K562 (cell line): ENCODE data around the gene STRN3. TPM values are rescaled to one million over a fixed set of nuclear protein-coding genes. Genes with fewer than 3 reads are reported as not detected.
A peak's percentile ranks its signal among the peaks of the same experiment; 100 is the strongest.

ENCODE experiments used
- CBX2 ChIP-seq: fragments of 200-600 bp; sonication (generic); IDR thresholded peaks from one replicate; pipeline ENCODE4 v1.6.1; 2012; ENCODE audit warnings: mild to moderate bottlenecking, low read length, inconsistent platforms; ENCODE audit not compliant: insufficient read depth, poor library complexity, severe bottlenecking
- CTCFL ChIP-seq: IDR thresholded peaks from 2 replicates; pipeline ENCODE4 v1.6.1; 2011; ENCODE audit warnings: borderline replicate concordance, low read depth, mild to moderate bottlenecking, moderate library complexity, low read length; ENCODE audit not compliant: insufficient read depth, poor library complexity, severe bottlenecking
- DACH1 ChIP-seq: fragments of 450-650 bp; IDR thresholded peaks from 2 replicates; pipeline ENCODE4 v1.6.1; 2018; ENCODE audit not compliant: partially characterized antibody
- GABPA ChIP-seq: fragments of 200-800 bp; sonication (Bioruptor generic); conservative IDR thresholded peaks from 2 replicates; pipeline ENCODE4 v1.6.1; 2016; ENCODE audit warnings: low read depth, missing genetic modification characterization, missing compliant biosample characterization
- MNT ChIP-seq, 2 experiments: fragments of 450-650 bp; conservative IDR thresholded peaks; 2 replicates each; pipeline ENCODE4 v1.6.1; 2017; ENCODE audit warnings: mild to moderate bottlenecking in 2 of 2, moderate library complexity in 2 of 2
- MTA1 ChIP-seq: fragments of 450-650 bp; IDR thresholded peaks from 2 replicates; pipeline ENCODE4 v1.6.1; 2017; ENCODE audit warnings: borderline replicate concordance
- MTA3 ChIP-seq: fragments of 450-650 bp; formaldehyde crosslinking; IDR thresholded peaks from 2 replicates; pipeline ENCODE4 v1.6.1; 2017; ENCODE audit warnings: mild to moderate bottlenecking, borderline replicate concordance
- MYC ChIP-seq, 2 experiments: fragments of 250-450 bp in 1 of 2; sonication (Bioruptor Pico) in 1 of 2; IDR thresholded peaks; 2 replicates each; pipeline versions ENCODE4 v1.5.1 to v1.6.1; 2012 to 2021; ENCODE audit warnings: low read depth in 2 of 2, borderline replicate concordance in 1 of 2, improper control_type of control experiment in 1 of 2, low read length in 1 of 2, mild to moderate bottlenecking in 1 of 2, moderate library complexity in 1 of 2
- NFIC ChIP-seq: fragments of 450-650 bp; IDR thresholded peaks from 2 replicates; pipeline ENCODE4 v1.6.1; 2017; ENCODE audit warnings: mild to moderate bottlenecking, inconsistent platforms
- NR4A1 ChIP-seq, 2 experiments: fragments of 250-450 bp in 1 of 2; fragments of 450-650 bp in 1 of 2; sonication (Bioruptor Pico) in 1 of 2; IDR thresholded peaks; 2 replicates each; pipeline versions ENCODE4 v1.4.0 to v1.6.1; 2016 to 2020; ENCODE audit warnings: mild to moderate bottlenecking in 2 of 2, missing compliant biosample characterization in 1 of 2, missing genetic modification characterization in 1 of 2, moderate library complexity in 1 of 2
- NRF1 ChIP-seq, 2 experiments: fragments of 450-650 bp; IDR thresholded peaks in 1 of 2; conservative IDR thresholded peaks in 1 of 2; 2 replicates each; pipeline ENCODE4 v1.6.1; 2014; ENCODE audit warnings: mild to moderate bottlenecking in 2 of 2
- POLR2B ChIP-seq: fragments of 450-650 bp; IDR thresholded peaks from 2 replicates; pipeline ENCODE4 v1.6.1; 2018; ENCODE audit warnings: low read depth; ENCODE audit not compliant: partially characterized antibody
- RBFOX2 ChIP-seq: fragments of 200-400 bp; formaldehyde crosslinking; IDR thresholded peaks from 2 replicates; pipeline ENCODE4 v1.6.1; 2017; ENCODE audit warnings: low read depth, mild to moderate bottlenecking, low read length, moderate library complexity
- RBM25 ChIP-seq: fragments of 200-400 bp; formaldehyde crosslinking; IDR thresholded peaks from 2 replicates; pipeline ENCODE4 v1.6.1; 2018; ENCODE audit warnings: low read length, low read depth, moderate library complexity; ENCODE audit not compliant: severe bottlenecking
- U2AF1 ChIP-seq: fragments of 200-400 bp; formaldehyde crosslinking; optimal IDR thresholded peaks from 2 replicates; pipeline ENCODE3; 2017; ENCODE audit warnings: mild to moderate bottlenecking, low read depth, low read length, moderate library complexity
- polyA plus RNA-seq, 8 experiments: library from polyadenylated mRNA; depleted of rRNA in 4 of 8; stranded (reverse) in 5 of 8; unstranded in 3 of 8; fragments of >200 nt; fragmentation: Nextera tagmentation in 2 of 8; fragmentation: Illumina TruSeq in 1 of 8; extraction: Ambion mirVana in 2 of 8; extraction: Trizol in 1 of 8; gene quantifications; 2 replicates each; pipeline versions ENCODE4 v1.2.1 to v1.2.3, GENCODE V29; 2011 to 2014; ENCODE audit warnings: inconsistent platforms in 1 of 8, missing spikeins in 1 of 8
- total RNA-seq, 7 experiments: library from RNA; depleted of rRNA in 6 of 7; stranded (reverse); fragments of >200 nt in 6 of 7; fragmentation: Illumina TruSeq in 2 of 7; extraction: Trizol in 2 of 7; gene quantifications; 2 replicates each; pipeline versions ENCODE4 v1.2.1 to v1.2.3, GENCODE V29; 2011 to 2021; ENCODE audit warnings: low replicate concordance in 1 of 7
- TF ChIP-seq, protein P1 (sequence below), 2 experiments: fragments of 200-800 bp in 1 of 2; sonication (Bioruptor generic) in 1 of 2; sonication (generic) in 1 of 2; formaldehyde crosslinking in 1 of 2; IDR thresholded peaks in 1 of 2; conservative IDR thresholded peaks in 1 of 2; 2 replicates each; pipeline versions ENCODE4 v1.5.0 to v1.6.1; 2016 to 2020; ENCODE audit warnings: missing compliant biosample characterization in 1 of 2, missing genetic modification characterization in 1 of 2, missing genetic modification reagents in 1 of 2
- TF ChIP-seq, protein P2 (sequence below): sonication (generic); formaldehyde crosslinking; IDR thresholded peaks from 2 replicates; pipeline ENCODE4 v1.4.0; 2020; ENCODE audit warnings: mild to moderate bottlenecking, missing genetic modification reagents

The STRN3 gene
- total and polyA plus RNA-seq, 9 of the 15 experiments (the other 6 are each of a cell fraction or from before 2014, with no cell fraction given), result 5.9 to 29.1 (median 16.0) TPM

- TF ChIP-seq, protein P1, sequence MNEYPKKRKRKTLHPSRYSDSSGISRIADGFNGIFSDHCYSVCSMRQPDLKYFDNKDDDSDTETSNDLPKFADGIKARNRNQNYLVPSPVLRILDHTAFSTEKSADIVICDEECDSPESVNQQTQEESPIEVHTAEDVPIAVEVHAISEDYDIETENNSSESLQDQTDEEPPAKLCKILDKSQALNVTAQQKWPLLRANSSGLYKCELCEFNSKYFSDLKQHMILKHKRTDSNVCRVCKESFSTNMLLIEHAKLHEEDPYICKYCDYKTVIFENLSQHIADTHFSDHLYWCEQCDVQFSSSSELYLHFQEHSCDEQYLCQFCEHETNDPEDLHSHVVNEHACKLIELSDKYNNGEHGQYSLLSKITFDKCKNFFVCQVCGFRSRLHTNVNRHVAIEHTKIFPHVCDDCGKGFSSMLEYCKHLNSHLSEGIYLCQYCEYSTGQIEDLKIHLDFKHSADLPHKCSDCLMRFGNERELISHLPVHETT (CRISPR knock-in tag; conservative IDR thresholded peaks at IDR 0.05 in 1 of 2, IDR thresholded peaks at IDR 0.05 in 1 of 2), result 0 out of 4 replicates have a peak, but pooled peaks of 1 of the 2 experiments have one; percentile 50
- TF ChIP-seq MYC (IDR thresholded peaks at IDR 0.05; ENCODE audit: low read depth, low read length) (peak; percentile 56; the same call in 1 of the 2 replicates), MYC (CRISPR knock-in tag; IDR thresholded peaks at IDR 0.05; ENCODE audit: borderline replicate concordance, low read depth) (no peak), NR4A1 (CRISPR knock-in tag; IDR thresholded peaks at IDR 0.05) (no peak), NR4A1 (tag; IDR thresholded peaks at IDR 0.05) (peak; percentile 58), RBM25 (peak; percentile 22), MTA1 (no peak), U2AF1 (peak; percentile 36), DACH1 (no peak), POLR2B (peak; percentile 66), MTA3 (peak; percentile 51; the same call in 1 of the 2 replicates), NRF1 (conservative IDR thresholded peaks at IDR 0.05 in 1 of 2, IDR thresholded peaks at IDR 0.05 in 1 of 2) (peak; percentile 88 to 89), NFIC (0 out of 2 replicates have a peak, but pooled peaks have one; percentile 22), CBX2 (no peak), CTCFL (peak; percentile 93), RBFOX2 (peak; percentile 92), MNT (conservative IDR thresholded peaks at IDR 0.05) (peak in 1 of 2 experiments; percentile 63; a peak in 2 of 4 replicates), GABPA (tag) (no peak)
- TF ChIP-seq, protein P2, sequence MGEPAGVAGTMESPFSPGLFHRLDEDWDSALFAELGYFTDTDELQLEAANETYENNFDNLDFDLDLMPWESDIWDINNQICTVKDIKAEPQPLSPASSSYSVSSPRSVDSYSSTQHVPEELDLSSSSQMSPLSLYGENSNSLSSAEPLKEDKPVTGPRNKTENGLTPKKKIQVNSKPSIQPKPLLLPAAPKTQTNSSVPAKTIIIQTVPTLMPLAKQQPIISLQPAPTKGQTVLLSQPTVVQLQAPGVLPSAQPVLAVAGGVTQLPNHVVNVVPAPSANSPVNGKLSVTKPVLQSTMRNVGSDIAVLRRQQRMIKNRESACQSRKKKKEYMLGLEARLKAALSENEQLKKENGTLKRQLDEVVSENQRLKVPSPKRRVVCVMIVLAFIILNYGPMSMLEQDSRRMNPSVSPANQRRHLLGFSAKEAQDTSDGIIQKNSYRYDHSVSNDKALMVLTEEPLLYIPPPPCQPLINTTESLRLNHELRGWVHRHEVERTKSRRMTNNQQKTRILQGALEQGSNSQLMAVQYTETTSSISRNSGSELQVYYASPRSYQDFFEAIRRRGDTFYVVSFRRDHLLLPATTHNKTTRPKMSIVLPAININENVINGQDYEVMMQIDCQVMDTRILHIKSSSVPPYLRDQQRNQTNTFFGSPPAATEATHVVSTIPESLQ (CRISPR knock-in tag), result 0 out of 2 replicates have a peak, but pooled peaks have one; percentile 30
These were observed 151.8 kb downstream of the STRN3 start, which contains the start of gene COCH (continued) for GRCh38 chr14:30874120-30874998.
